ENCODE data around the gene UNC5B.

The UNC5B gene

DNA sequence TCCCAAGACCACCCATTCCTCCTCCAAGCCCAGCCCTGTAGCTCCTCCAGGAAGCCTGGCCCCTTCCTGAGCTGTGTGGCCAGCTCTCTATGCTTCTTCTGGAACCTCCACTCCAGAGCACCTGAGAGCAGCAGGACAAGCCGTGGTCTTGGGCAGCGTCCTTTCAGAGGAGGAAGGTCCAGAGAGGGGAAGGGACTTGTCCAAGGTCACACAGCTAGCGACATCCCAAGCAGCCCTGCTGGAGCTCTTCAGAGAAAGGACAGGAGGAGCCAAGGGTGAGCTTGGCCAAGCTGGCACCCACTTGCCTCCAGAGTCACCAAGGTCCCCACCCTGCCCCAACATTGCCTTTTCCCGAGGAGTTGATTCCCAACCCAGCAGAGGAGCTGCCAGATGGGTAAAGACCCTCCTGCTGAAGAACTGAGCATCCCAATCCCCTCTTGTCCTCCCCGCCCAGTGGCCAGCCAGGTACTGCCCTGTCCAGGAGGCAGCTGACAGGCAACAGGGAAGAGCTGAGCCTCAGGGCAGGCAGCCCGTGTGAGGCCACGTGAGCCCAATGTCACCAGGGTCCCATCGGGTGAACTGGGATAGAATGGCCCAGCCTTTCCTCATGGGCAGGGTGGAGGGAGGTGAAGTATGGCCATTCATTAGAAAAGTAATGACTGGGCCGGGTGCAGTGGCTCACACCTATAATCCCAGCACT lies 46.2 kb downstream of the UNC5B start:
- no peak for DNase-seq (ENCODE audit: low read depth)
- TF ChIP-seq, protein P1, sequence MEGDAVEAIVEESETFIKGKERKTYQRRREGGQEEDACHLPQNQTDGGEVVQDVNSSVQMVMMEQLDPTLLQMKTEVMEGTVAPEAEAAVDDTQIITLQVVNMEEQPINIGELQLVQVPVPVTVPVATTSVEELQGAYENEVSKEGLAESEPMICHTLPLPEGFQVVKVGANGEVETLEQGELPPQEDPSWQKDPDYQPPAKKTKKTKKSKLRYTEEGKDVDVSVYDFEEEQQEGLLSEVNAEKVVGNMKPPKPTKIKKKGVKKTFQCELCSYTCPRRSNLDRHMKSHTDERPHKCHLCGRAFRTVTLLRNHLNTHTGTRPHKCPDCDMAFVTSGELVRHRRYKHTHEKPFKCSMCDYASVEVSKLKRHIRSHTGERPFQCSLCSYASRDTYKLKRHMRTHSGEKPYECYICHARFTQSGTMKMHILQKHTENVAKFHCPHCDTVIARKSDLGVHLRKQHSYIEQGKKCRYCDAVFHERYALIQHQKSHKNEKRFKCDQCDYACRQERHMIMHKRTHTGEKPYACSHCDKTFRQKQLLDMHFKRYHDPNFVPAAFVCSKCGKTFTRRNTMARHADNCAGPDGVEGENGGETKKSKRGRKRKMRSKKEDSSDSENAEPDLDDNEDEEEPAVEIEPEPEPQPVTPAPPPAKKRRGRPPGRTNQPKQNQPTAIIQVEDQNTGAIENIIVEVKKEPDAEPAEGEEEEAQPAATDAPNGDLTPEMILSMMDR (IDR thresholded peaks at IDR 0.05; ENCODE audit: insufficient read depth, low read depth, low read length, missing control alignments), result no peak
- H3K4me3 ChIP-seq (ENCODE audit: low read length), result no peak overlapping the region

DNA sequence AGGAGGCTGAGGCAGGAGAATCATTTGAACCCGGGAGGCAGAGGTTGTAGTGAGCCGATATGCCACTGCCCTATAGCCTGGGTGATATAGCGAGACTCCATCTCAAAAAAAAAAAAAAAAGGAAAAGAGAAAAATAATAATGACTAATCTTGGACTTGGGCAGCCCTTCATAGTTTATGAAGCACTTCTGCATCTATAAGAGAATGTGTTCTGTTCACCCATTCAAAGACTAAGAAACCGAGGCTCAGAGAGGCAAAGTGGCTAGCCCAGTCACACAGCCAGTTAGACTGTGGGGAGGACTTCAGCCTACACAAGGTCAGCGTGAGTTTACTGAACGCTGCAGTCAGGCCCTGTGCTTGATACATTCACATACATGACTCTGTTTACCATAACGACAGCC lies 46.9 kb downstream of the UNC5B start:
- no peak overlapping the region for H3K4me3 ChIP-seq (ENCODE audit: low read length)
- TF ChIP-seq, protein P1 (IDR thresholded peaks at IDR 0.05; ENCODE audit: insufficient read depth, low read depth, low read length, missing control alignments), result no peak
- no peak for DNase-seq (ENCODE audit: low read depth)

DNA sequence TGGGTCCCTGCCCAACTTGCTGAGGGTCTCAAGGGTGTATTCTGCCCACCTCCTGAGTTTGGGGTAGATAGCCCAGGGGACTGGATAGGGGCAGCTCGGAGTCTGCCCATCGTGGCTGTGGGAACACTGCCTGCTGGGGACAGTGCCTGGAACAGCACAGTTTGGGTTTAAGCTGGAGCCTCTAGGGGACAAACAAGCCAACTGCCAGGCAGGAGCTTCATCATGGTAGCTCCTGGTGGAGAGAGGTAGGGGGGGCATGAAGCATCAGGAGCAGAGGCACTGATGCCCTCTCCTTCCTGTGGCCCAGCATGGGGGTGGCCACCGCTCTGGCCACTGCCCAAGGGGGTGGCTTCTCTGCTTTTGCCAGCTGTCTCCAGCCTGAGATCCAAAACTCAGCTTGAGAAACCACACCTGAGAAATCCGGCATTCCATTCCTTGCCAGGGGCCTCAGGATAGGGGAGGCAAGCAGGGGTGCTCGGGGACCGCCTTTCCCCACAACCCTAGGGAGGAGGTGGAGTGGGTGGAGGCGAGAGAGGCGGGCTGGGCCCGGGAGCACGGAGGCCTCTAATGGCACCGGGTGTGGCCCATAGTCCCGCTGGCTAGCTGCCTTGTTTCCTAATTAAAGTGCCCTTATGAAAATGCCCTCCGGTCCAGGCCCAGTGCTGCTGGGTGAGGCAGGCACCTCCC lies 47.6 kb downstream of the UNC5B start:
- no peak for DNase-seq (ENCODE audit: low read depth)
- TF ChIP-seq, protein P1 (IDR thresholded peaks at IDR 0.05; ENCODE audit: insufficient read depth, low read depth, low read length, missing control alignments), result peak; percentile 21
- no peak overlapping the region for H3K4me3 ChIP-seq (ENCODE audit: low read length)

DNA sequence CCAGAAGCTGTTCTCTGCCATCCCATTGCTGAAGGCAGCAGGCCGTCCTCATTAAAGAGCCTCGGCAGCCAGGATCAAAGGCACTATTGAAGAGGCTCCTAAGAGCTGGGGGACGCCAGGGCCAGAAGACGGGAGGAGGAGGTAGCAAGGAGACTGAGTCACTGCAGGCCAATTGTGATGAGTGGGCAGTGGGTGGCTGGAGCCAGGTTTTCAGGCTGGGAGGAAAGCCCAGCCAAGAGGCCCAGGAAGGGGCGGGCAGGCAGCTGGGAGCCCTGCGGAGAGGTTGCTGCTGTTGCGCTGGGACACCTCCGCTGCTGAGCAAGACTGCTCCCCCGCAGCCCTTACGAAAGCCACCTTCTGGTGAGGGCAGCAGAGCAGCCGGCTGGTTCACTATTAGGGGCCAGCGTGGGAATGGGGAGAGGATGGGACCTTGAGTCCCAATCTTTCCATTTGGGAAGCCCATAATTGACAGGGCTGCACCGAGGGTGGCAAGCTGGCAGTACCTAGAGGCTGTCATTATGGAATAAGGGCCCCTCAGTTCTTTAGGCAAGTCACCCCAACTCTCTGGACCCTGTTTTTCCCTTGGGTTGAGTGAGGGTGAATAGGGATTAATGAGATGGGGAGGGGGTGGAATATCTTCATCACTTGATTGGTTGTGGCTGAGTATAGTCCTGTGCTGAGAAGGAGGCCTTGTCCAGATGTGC lies 48.4 kb downstream of the UNC5B start:
- peak; percentile 63 for DNase-seq (ENCODE audit: low read depth)
- TF ChIP-seq, protein P1 (IDR thresholded peaks at IDR 0.05; ENCODE audit: insufficient read depth, low read depth, low read length, missing control alignments), result no peak
- no peak overlapping the region for H3K4me3 ChIP-seq (ENCODE audit: low read length)

DNA sequence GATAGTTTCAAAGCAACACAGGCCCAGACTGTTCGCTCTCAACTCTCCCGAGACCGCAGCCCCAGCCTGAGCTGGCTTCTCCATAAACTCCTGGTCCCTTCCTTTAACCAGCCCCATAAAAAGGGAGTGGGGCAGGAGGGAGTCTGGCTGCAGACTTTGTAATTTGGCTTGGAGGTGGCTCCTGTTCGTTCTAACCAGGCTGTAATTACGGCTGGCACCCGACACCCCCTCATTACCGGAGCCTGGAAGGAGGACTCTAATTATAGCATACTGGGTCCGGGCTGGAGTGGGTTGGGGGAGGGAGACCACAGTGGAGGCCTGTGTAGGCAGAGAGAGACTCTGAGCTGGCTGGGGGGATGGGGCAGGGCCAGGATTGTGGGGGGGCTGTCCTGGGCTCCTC lies 49.7 kb downstream of the UNC5B start:
- TF ChIP-seq, protein P1 (IDR thresholded peaks at IDR 0.05; ENCODE audit: insufficient read depth, low read depth, low read length, missing control alignments), result no peak
- no peak overlapping the region for H3K4me3 ChIP-seq (ENCODE audit: low read length)

DNA sequence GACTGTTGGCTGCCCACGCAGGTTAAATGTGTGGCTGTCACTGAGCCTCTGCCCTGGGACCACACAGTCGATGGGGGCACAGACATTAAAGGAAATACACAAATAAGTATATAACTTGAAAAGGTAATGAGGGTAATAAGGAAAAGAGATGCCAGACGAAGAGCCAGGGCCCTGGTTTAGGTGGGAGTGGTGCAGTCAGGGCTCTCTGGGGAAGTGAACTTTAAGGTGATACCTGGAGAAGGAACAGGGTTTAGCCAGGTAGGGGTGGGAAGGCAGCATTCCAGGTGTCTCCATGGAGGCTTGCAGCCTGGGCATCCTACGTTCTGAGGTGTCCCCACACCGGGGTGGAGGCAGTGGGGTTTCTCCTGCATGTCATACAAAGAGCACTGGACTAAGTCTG lies 50.4 kb downstream of the UNC5B start:
- DNase-seq (ENCODE audit: low read depth), result no peak
- H3K4me3 ChIP-seq (ENCODE audit: low read length), result no peak overlapping the region
- TF ChIP-seq, protein P1 (IDR thresholded peaks at IDR 0.05; ENCODE audit: insufficient read depth, low read depth, low read length, missing control alignments), result no peak

More for the DNA sequence above, 49.7 kb downstream of the UNC5B start:
- DNase-seq (ENCODE audit: low read depth), result no peak
